Common myeloid progenitor, CD34-positive (primary cell): ENCODE results near the gene SIX6.

Source experiments
- CTCF ChIA-PET: fragments of 350-600 bp; sonication (Branson Sonifier 250); formaldehyde crosslinking; loops from one replicate; lab custom pipeline; 2021; ENCODE audit warnings: antibody characterized with exemption; lab: Charles Lee
- POLR2A ChIA-PET: fragments of 350-600 bp; sonication (Branson Sonifier 250); formaldehyde crosslinking; loops from one replicate; lab custom pipeline; 2021; ENCODE audit warnings: antibody characterized with exemption; lab: Charles Lee
- DNase-seq, 3 donors: peaks; one replicate each; pipeline versions ENCODE4 v3.0.0 to v3.0.0-alpha.2; 2013
- H3K27ac ChIP-seq, 2 experiments: 1 replicate in 1 of 2; 2 replicates in 1 of 2; pipeline ENCODE4 v1.7.0; 2013; ENCODE audit warnings: inconsistent platforms in 2 of 2, low read length in 2 of 2, mild to moderate bottlenecking in 2 of 2, low read depth in 1 of 2, moderate library complexity in 1 of 2; ENCODE audit not compliant: severe bottlenecking in 2 of 2, insufficient read depth in 1 of 2, poor library complexity in 1 of 2
- H3K27me3 ChIP-seq, 5 experiments: replicated peaks in 2 of 5; 1 replicate in 3 of 5; 2 replicates in 2 of 5; pipeline versions ENCODE4 v1.6.1 to v1.7.0; 2013; ENCODE audit warnings: low read length in 4 of 5, mild to moderate bottlenecking in 2 of 5, moderate library complexity in 2 of 5, inconsistent platforms in 1 of 5; ENCODE audit not compliant: insufficient read depth in 5 of 5, control insufficient read depth in 4 of 5
- H3K36me3 ChIP-seq, 4 experiments: 1 replicate in 2 of 4; 2 replicates in 2 of 4; pipeline versions ENCODE4 v1.6.1 to v1.7.0; 2013; ENCODE audit warnings: low read length in 3 of 4, control low read depth in 1 of 4, mild to moderate bottlenecking in 1 of 4; ENCODE audit not compliant: control insufficient read depth in 4 of 4, insufficient read depth in 4 of 4
- H3K4me1 ChIP-seq, 4 experiments: 1 replicate in 3 of 4; 2 replicates in 1 of 4; pipeline versions ENCODE4 v1.6.1 to v1.7.1; 2013; ENCODE audit warnings: low read length in 3 of 4, mild to moderate bottlenecking in 3 of 4, control low read depth in 1 of 4, inconsistent platforms in 1 of 4, moderate library complexity in 1 of 4; ENCODE audit not compliant: control insufficient read depth in 4 of 4, insufficient read depth in 4 of 4; ENCODE audit errors: control extremely low read depth in 1 of 4
- H3K4me3 ChIP-seq, 7 experiments: 1 replicate in 4 of 7; 2 replicates in 3 of 7; pipeline versions ENCODE4 v1.5.1 to v1.7.0; 2013; ENCODE audit warnings: mild to moderate bottlenecking in 7 of 7, low read length in 6 of 7, moderate library complexity in 6 of 7, inconsistent platforms in 2 of 7, low read depth in 2 of 7, control low read depth in 1 of 7; ENCODE audit not compliant: insufficient read depth in 4 of 7, control insufficient read depth in 1 of 7; ENCODE audit errors: extremely low read depth in 1 of 7
- H3K9me3 ChIP-seq, 5 experiments: 1 replicate in 4 of 5; 2 replicates in 1 of 5; pipeline versions ENCODE4 v1.6.1 to v1.7.1; 2013; ENCODE audit warnings: low read length in 4 of 5, mild to moderate bottlenecking in 2 of 5, inconsistent platforms in 1 of 5, low read depth in 1 of 5, moderate library complexity in 1 of 5; ENCODE audit not compliant: control insufficient read depth in 4 of 5, insufficient read depth in 2 of 5; ENCODE audit errors: control extremely low read depth in 1 of 5
- WGBS: methylation state at CpG from one replicate; pipeline ENCODE4 v1.1.5; 2013; ENCODE audit not compliant: insufficient coverage; 5-methylcytosine and 5-hydroxymethylcytosine counted together

SIX6 gene

DNA sequence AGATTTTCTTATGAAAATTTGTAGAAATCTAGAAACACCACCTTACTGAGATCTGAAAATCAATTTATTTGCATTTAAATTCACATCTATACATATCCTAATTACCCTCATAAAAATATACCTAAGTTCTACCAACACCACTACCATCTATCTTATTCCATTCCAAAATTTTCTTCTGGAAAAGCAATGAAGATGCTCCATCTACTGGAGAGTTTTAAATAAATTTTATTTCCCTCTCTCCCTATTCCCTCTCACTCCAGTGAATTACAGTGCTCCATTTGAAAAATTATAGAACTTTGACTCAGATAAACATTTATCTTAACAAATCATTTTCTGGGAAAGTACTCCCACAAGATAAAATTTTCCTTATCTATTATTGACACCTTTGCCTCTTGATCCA, 20.8 kb upstream of the SIX6 start:
- CTCF ChIA-PET: no interaction called here
- Histone ChIP-seq H3K36me3 (no peaks in the 10 kb centered on the region), H3K4me3 (no peak overlapping the region), H3K27me3 (peaks cover 10 to 91% (median 56%) of the 10 kb centered on the region in 5 experiments), H3K27ac (no peak overlapping the region), H3K4me1 (peaks cover 0 to 12% (median 11%) of the 10 kb centered on the region in 4 experiments), H3K9me3 (peaks cover 0 to 3% (median 0%) of the 10 kb centered on the region in 5 experiments)
- DNase-seq: no peak
- POLR2A ChIA-PET: no interaction called here

- ChIA-PET CTCF (no interaction called here), POLR2A (no interaction called here)
- H3K27ac ChIP-seq: no peak overlapping the region
- DNase-seq: no peak
- peaks cover 0 to 4% (median 0%) of the 10 kb centered on the region in 5 experiments for H3K9me3 ChIP-seq
- H3K36me3 ChIP-seq: no peaks in the 10 kb centered on the region
- WGBS: no CpG with 5 or more reads among the region's 3 CpGs
- no peak overlapping the region for H3K4me3 ChIP-seq
- peaks cover 0 to 9% (median 8%) of the 10 kb centered on the region in 4 experiments for H3K4me1 ChIP-seq
- peaks cover 7 to 89% (median 41%) of the 10 kb centered on the region in 5 experiments for H3K27me3 ChIP-seq
Measured at GRCh38 chr14:60490270-60490669, 18.7 kb upstream of the SIX6 start.

DNA sequence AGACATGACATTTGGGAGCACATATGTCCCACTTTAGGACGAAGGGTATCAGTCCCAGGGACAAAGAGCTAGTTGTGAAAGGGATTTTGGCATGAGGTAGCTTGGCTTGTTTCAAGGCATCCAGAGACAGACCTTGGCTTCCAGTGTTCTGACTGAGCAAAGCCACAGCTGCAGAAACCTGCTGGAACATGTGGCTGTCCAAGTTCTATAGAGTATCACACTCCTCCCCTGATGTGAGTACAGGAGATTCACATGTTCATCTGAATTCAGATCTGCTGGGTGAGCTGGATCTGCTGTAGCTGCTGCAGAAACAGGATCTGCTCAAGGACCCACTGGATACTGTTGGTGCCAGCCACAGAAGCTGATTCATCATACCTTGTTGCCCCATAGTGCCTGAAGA, 13.0 kb upstream of the SIX6 start:
- DNase-seq: no peak
- H3K4me3 ChIP-seq: no peak overlapping the region
- no peak overlapping the region for H3K27ac ChIP-seq
- peaks cover 0 to 4% (median 0%) of the 10 kb centered on the region in 5 experiments for H3K9me3 ChIP-seq
- 100% methylated on average over 1 of the region's 1 CpG for WGBS
- H3K4me1 ChIP-seq: no peaks in the 10 kb centered on the region
- H3K36me3 ChIP-seq: no peaks in the 10 kb centered on the region
- CTCF ChIA-PET: interaction anchor here (1.0 to 1.7 kb wide), 2 partner anchors 10 to 20 kb away, joined by 3 to 7 read pairs; no protein-coding TSS in a partner anchor
- POLR2A ChIA-PET: no interaction called here
- peaks cover 5 to 66% (median 25%) of the 10 kb centered on the region in 5 experiments for H3K27me3 ChIP-seq

DNA sequence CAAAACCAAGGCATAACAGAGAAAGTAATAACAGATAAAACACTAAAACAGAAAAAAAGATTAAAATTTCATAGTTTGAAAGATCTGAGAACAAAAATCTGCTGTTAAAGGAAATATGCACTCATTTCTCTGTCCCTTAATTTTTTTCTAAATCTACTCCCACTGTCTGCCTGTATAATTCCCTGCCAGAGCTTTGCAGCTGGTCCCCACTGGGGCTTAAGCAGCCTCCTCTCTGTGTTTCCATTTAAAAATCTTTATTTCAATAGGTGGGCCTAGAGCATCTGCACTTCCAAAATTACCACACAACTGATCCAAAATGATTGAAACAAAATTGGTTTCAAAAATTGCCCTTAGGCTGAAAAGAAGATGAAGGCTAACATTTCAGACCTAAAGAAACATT, 6.4 kb upstream of the SIX6 start:
- Histone ChIP-seq H3K4me1 (no peaks in the 10 kb centered on the region), H3K27me3 (peaks cover 35 to 79% (median 40%) of the 10 kb centered on the region in 5 experiments), H3K4me3 (no peak overlapping the region), H3K9me3 (peaks cover 0 to 3% (median 0%) of the 10 kb centered on the region in 5 experiments), H3K36me3 (no peaks in the 10 kb centered on the region), H3K27ac (no peak overlapping the region)
- no peak for DNase-seq
- CTCF ChIA-PET: no interaction called here
- POLR2A ChIA-PET: no interaction called here

- DNase-seq: no peak
- Histone ChIP-seq H3K27me3 (peaks cover 31 to 100% (median 59%) of the 10 kb centered on the region in 5 experiments), H3K4me3 (no peak overlapping the region), H3K4me1 (peaks cover 0 to 17% (median 9%) of the 10 kb centered on the region in 4 experiments), H3K9me3 (peaks cover 0 to 3% (median 1%) of the 10 kb centered on the region in 5 experiments), H3K36me3 (no peaks in the 10 kb centered on the region), H3K27ac (no peak overlapping the region)
- ChIA-PET POLR2A (no interaction called here), CTCF (interaction anchor here (0.9 to 1.8 kb wide), 3 partner anchors 10 to 14 kb away, joined by 3 to 4 read pairs (median 3); no protein-coding TSS in a partner anchor)
- WGBS: 0% methylated on average over 1 of the region's 2 CpGs
Measured at GRCh38 chr14:60505448-60505847, 3.5 kb upstream of the SIX6 start.

GRCh38 chr14:60506010-60506409, 2.9 kb upstream of the SIX6 start:
- ChIA-PET POLR2A (no interaction called here), CTCF (interaction anchor here (0.9 to 1.8 kb wide), 2 partner anchors 10 to 14 kb away, joined by 3 to 4 read pairs; no protein-coding TSS in a partner anchor)

GRCh38 chr14:60506462-60506984, 2.4 kb upstream of the SIX6 start:
- peaks cover 31 to 100% (median 66%) of the 10 kb centered on the region in 5 experiments for H3K27me3 ChIP-seq
- no peak overlapping the region for H3K4me3 ChIP-seq
- WGBS: 3% methylated on average over 13 of the region's 17 CpGs
- POLR2A ChIA-PET: no interaction called here
- DNase-seq: no peak
- H3K9me3 ChIP-seq: peaks cover 0 to 3% (median 1%) of the 10 kb centered on the region in 5 experiments
- no peak overlapping the region for H3K27ac ChIP-seq
- CTCF ChIA-PET: interaction anchor here (0.9 to 1.8 kb wide), 2 partner anchors 11 to 13 kb away, joined by 3 to 4 read pairs; no protein-coding TSS in a partner anchor
- peaks cover 0 to 21% (median 11%) of the 10 kb centered on the region in 4 experiments for H3K4me1 ChIP-seq
- no peaks in the 10 kb centered on the region for H3K36me3 ChIP-seq

More at GRCh38 chr14:60506010-60506409, 2.9 kb upstream of the SIX6 start:
- peaks cover 0 to 18% (median 9%) of the 10 kb centered on the region in 4 experiments for H3K4me1 ChIP-seq
- peaks cover 0 to 3% (median 1%) of the 10 kb centered on the region in 5 experiments for H3K9me3 ChIP-seq
- no peak overlapping the region for H3K27ac ChIP-seq
- H3K27me3 ChIP-seq: peaks cover 30 to 100% (median 62%) of the 10 kb centered on the region in 5 experiments
- DNase-seq: no peak
- H3K36me3 ChIP-seq: no peaks in the 10 kb centered on the region
- 17% methylated on average over 2 of the region's 7 CpGs for WGBS
- no peak overlapping the region for H3K4me3 ChIP-seq
